RWPE1 (cell line): ENCODE results near the gene CLDN5.

ENCODE experiments used
- CTCF ChIA-PET: fragments of 350-600 bp; sonication (Branson Sonifier 250); formaldehyde crosslinking; extraction: SDS; loops from one replicate; lab custom pipeline; 2021; lab: Yijun Ruan, JAX
- POLR2A ChIA-PET: fragments of 400-600 bp; formaldehyde crosslinking; extraction: SDS; loops from one replicate; lab custom pipeline; 2020; ENCODE audit warnings: antibody characterized with exemption; ENCODE audit not compliant: low non-redundant PET; lab: Yijun Ruan, JAX
- DNase-seq: peaks from one replicate; pipeline ENCODE4 v3.0.0; 2012; ENCODE audit warnings: low spot score
- H3K27ac ChIP-seq: fragments of 450-650 bp; 2 replicates; pipeline ENCODE4 v1.5.1; 2017
- CTCF ChIP-seq: fragments of 450-650 bp; conservative IDR thresholded peaks from 2 replicates; pipeline ENCODE4 v1.5.1; 2017; ENCODE audit warnings: low read depth, mild to moderate bottlenecking

The CLDN5 gene

GRCh38 chr22:19490628-19491230 lies 33.5 kb downstream of the CLDN5 start:
- TF ChIP-seq CTCF = no peak
- DNase-seq = no peak
- ChIA-PET CTCF (no interaction called here), POLR2A (no interaction called here)
- H3K27ac ChIP-seq = no peak overlapping the region

- ChIA-PET CTCF (no interaction called here), POLR2A (no interaction called here)
- DNase-seq = no peak
- H3K27ac ChIP-seq = no peak overlapping the region
- no peak for TF ChIP-seq CTCF
Observed at GRCh38 chr22:19488884-19489843, 35.0 kb downstream of the CLDN5 start.

- H3K27ac ChIP-seq = no peak overlapping the region
- no peak for DNase-seq
- CTCF ChIA-PET = interaction anchor here (0.7 to 1.5 kb wide), 2 partner anchors 142 to 143 kb away, joined by 4 read pairs; no protein-coding TSS in a partner anchor
- POLR2A ChIA-PET = no interaction called here
- no peak for TF ChIP-seq CTCF
Observed at GRCh38 chr22:19488285-19488684, 35.9 kb downstream of the CLDN5 start.

- CTCF ChIA-PET = interaction anchor here (1.2 kb wide), 1 partner anchor 146 kb away, joined by 3 read pairs; no protein-coding TSS in a partner anchor
- no peak for DNase-seq
- peak overlapping the region; percentile 70 for H3K27ac ChIP-seq
- no peak for TF ChIP-seq CTCF
- POLR2A ChIA-PET = no interaction called here
Observed at GRCh38 chr22:19483481-19484244, 40.5 kb downstream of the CLDN5 start.

GRCh38 chr22:19482297-19482696 lies 41.9 kb downstream of the CLDN5 start:
- DNase-seq = no peak
- POLR2A ChIA-PET = no interaction called here
- CTCF ChIA-PET = no interaction called here
- no peak for TF ChIP-seq CTCF
- no peak overlapping the region for H3K27ac ChIP-seq

GRCh38 chr22:19480789-19481188 lies 43.4 kb downstream of the CLDN5 start:
- POLR2A ChIA-PET = no interaction called here
- no peak for TF ChIP-seq CTCF
- no peak overlapping the region for H3K27ac ChIP-seq
- CTCF ChIA-PET = no interaction called here
- DNase-seq = no peak
